ENCODE results near the gene BORCS6. TPM values are rescaled to one million over a fixed set of nuclear protein-coding genes. Genes with fewer than 3 reads are reported as not detected.

BORCS6 gene
- total and polyA plus RNA-seq, 2 of the 4 experiments (the other 2 are of a cell fraction) = 2.7 to 3.3 TPM

- H3K4ac ChIP-seq (ENCODE audit: low read depth, low read length) = no peak overlapping the region
Observed at GRCh38 chr17:8148560-8148959, 41.4 kb downstream of the BORCS6 start.

More at GRCh38 chr17:8148560-8148959, 41.4 kb downstream of the BORCS6 start:
- H3K23ac ChIP-seq (ENCODE audit: low read depth, low read length) = no peak overlapping the region
- POLR2A ChIA-PET (ENCODE audit: unreplicated experiment) = no interaction called here
- H3K27ac ChIP-seq (ENCODE audit: insufficient read depth, low read length) = no peak overlapping the region
- no peak overlapping the region for H2AK5ac ChIP-seq (ENCODE audit: low read depth, low read length)
- no peaks in the 10 kb centered on the region for H3K27me3 ChIP-seq (ENCODE audit: control insufficient read depth, insufficient read depth, low read length)
- no peak overlapping the region for H4K91ac ChIP-seq (ENCODE audit: insufficient read depth, low read depth, low read length)
- H2AK9ac ChIP-seq (replicated peaks; ENCODE audit: low read depth, low read length, poor library complexity) = no peak overlapping the region
- no peak overlapping the region for H3K4me3 ChIP-seq (ENCODE audit: insufficient read depth, low read depth, low read length)
- H3K9ac ChIP-seq (ENCODE audit: low read depth, low read length) = no peak overlapping the region
- no peak overlapping the region for H4K8ac ChIP-seq (ENCODE audit: low read depth in 2 of 2, low read length in 2 of 2)
- H2BK5ac ChIP-seq (ENCODE audit: low read depth, low read length, poor library complexity, severe bottlenecking) = no peak overlapping the region
- no peak overlapping the region for H2AFZ ChIP-seq (replicated peaks; ENCODE audit: low read length, poor library complexity)
- peaks cover 3 to 23% of the 10 kb centered on the region in 2 experiments; a peak in 2 of 4 replicates for H3K79me1 ChIP-seq (ENCODE audit: low read depth in 1 of 2, low read length in 2 of 2)
- H3K4me1 ChIP-seq (ENCODE audit: control insufficient read depth, insufficient read depth, low read length) = peaks cover 14% of the 10 kb centered on the region
- dilution Hi-C loops (cut with HindIII; ENCODE audit: low sequenced_read_pairs, unreplicated experiment) = no loop called here
- no peak overlapping the region for H3K18ac ChIP-seq (ENCODE audit: low read depth, low read length)
- in situ Hi-C loops (cut with MboI; ENCODE audit: low sequenced_read_pairs) = no loop called here
- BruUV-seq (replicated peaks) = no TSS peak
- intact Hi-C loops (cut with micrococcal nuclease) = no loop called here
- peaks cover 15% of the 10 kb centered on the region for H3K9me1 ChIP-seq (ENCODE audit: insufficient read depth, low read length)
- no peaks in the 10 kb centered on the region for H3K9me3 ChIP-seq (ENCODE audit: control insufficient read depth, insufficient read depth, low read length)
- no peak overlapping the region for H2BK15ac ChIP-seq (ENCODE audit: low read depth, low read length)
- CTCF ChIA-PET = no interaction called here
- H3K36me3 ChIP-seq (ENCODE audit: control insufficient read depth, insufficient read depth, low read length) = peaks cover 52% of the 10 kb centered on the region
- no peak overlapping the region for H2BK20ac ChIP-seq (ENCODE audit: low read depth, low read length)
- H4K20me1 ChIP-seq (ENCODE audit: insufficient read depth, low read length) = peaks cover 9% of the 10 kb centered on the region
- TF ChIP-seq NFE2L2 (IDR thresholded peaks at IDR 0.05; ENCODE audit: low read depth, low read length) = no peak
- TF ChIP-seq POLR2A (IDR thresholded peaks at IDR 0.05; ENCODE audit: low read depth, low read length) = no peak
- no peak for TF ChIP-seq RCOR1 (IDR thresholded peaks at IDR 0.05; ENCODE audit: insufficient replicate concordance, low read length)
- no peak for TF ChIP-seq BHLHE40 (IDR thresholded peaks at IDR 0.05; ENCODE audit: low read depth, low read length)
- no peak for TF ChIP-seq RFX5 (IDR thresholded peaks at IDR 0.05; ENCODE audit: low read depth, low read length)
- TF ChIP-seq CEBPB (IDR thresholded peaks at IDR 0.05; ENCODE audit: low read depth, low read length) = no peak
- no peak for TF ChIP-seq FOS (IDR thresholded peaks at IDR 0.05; ENCODE audit: low read depth, low read length)
- TF ChIP-seq SMC3 (IDR thresholded peaks at IDR 0.05; ENCODE audit: low read depth, low read length) = no peak
- TF ChIP-seq RAD21 (IDR thresholded peaks at IDR 0.05; ENCODE audit: low read length) = no peak
- TF ChIP-seq CHD1 (IDR thresholded peaks at IDR 0.05; ENCODE audit: low read depth, low read length) = no peak
- no peak for TF ChIP-seq USF2 (IDR thresholded peaks at IDR 0.05; ENCODE audit: low read depth, low read length)
- no peak for TF ChIP-seq CTCF (conservative IDR thresholded peaks at IDR 0.05; ENCODE audit: low read depth, low read length)
- no peak for TF ChIP-seq MXI1 (IDR thresholded peaks at IDR 0.05; ENCODE audit: borderline replicate concordance, low read depth, low read length)
- TF ChIP-seq MAFK (IDR thresholded peaks at IDR 0.05; ENCODE audit: low read depth, low read length) = no peak
- TF ChIP-seq MAZ (IDR thresholded peaks at IDR 0.05; ENCODE audit: borderline replicate concordance, low read depth, low read length) = no peak
- TF ChIP-seq ELK1 (IDR thresholded peaks at IDR 0.05; ENCODE audit: borderline replicate concordance, low read depth, low read length) = no peak
- WGBS, 2 experiments (ENCODE audit: extremely low coverage in 2 of 2, insufficient read length in 1 of 2) = 96% methylated on average over 4 of the region's 13 CpGs; no CpG with 5 or more reads in 1 of the 2 experiments
- no peak overlapping the region for H2BK120ac ChIP-seq (ENCODE audit: low read depth, low read length)
- H3K56ac ChIP-seq (ENCODE audit: extremely low read depth, insufficient read depth, low read length) = no peak overlapping the region
- H3K4me2 ChIP-seq (ENCODE audit: low read depth, low read length) = no peak overlapping the region
- no peak for DNase-seq
- no peak for ATAC-seq (ENCODE audit: low read depth)
- no peak overlapping the region for H4K5ac ChIP-seq (ENCODE audit: low read depth, low read length)
- H3K14ac ChIP-seq (replicated peaks; ENCODE audit: low read depth, low read length) = no peak overlapping the region

Data from IMR-90 (cell line).